Measurements from ENCODE around the gene CTSZ. TPM values are rescaled to one million over a fixed set of nuclear protein-coding genes. Genes with fewer than 3 reads are reported as not detected.

The CTSZ gene
- total RNA-seq, result 10 to 100 TPM; 44.5 to 51.6 TPM

GRCh38 chr20:59006864-59007664, at the start of gene CTSZ:
Gene CTSZ (minus strand): TSS chr20:59007254. CDS start chr20:59007128, 126 bp downstream.
- H3K36me3 Mint-ChIP-seq (ENCODE audit: insufficient read depth in 2 of 2), result peaks cover 0 to 2% of the 10 kb centered on the region in 2 donors
- H3K9me3 Mint-ChIP-seq, result no peaks in the 10 kb centered on the region
- H3K27ac Mint-ChIP-seq, result peak within 1 kb of the TSS; percentile 75
- DNase-seq (peak; percentile 66 to 68), ATAC-seq (replicated peaks in 1 of 2) (peak; percentile 86 to 87)
- H3K4me3 Mint-ChIP-seq, result peak within 1 kb of the TSS; percentile 87 to 91
- H3K4me1 Mint-ChIP-seq (ENCODE audit: low read depth), result peaks cover 39% of the 10 kb centered on the region
- no peaks in the 10 kb centered on the region for H3K27me3 Mint-ChIP-seq (ENCODE audit: low read depth)

- H3K27me3 Mint-ChIP-seq (ENCODE audit: low read depth), result peaks cover 21% of the 10 kb centered on the region
- no peak overlapping the region for H3K27ac Mint-ChIP-seq
- DNase-seq, result no peak
- no peaks in the 10 kb centered on the region for H3K9me3 Mint-ChIP-seq
- no peak overlapping the region for H3K4me3 Mint-ChIP-seq
- no peaks in the 10 kb centered on the region for H3K36me3 Mint-ChIP-seq (ENCODE audit: insufficient read depth in 2 of 2)
- H3K4me1 Mint-ChIP-seq (ENCODE audit: low read depth), result no peaks in the 10 kb centered on the region
- no peak for ATAC-seq (replicated peaks in 1 of 2)
Observed at GRCh38 chr20:59055302-59055701, 48.2 kb upstream of the CTSZ start.

- Mint-ChIP-seq H3K36me3 (ENCODE audit: insufficient read depth in 2 of 2) (no peaks in the 10 kb centered on the region), H3K27me3 (ENCODE audit: low read depth) (peaks cover 26% of the 10 kb centered on the region), H3K9me3 (peaks cover 0 to 2% of the 10 kb centered on the region in 2 donors), H3K4me3 (no peak overlapping the region), H3K27ac (no peak overlapping the region), H3K4me1 (ENCODE audit: low read depth) (peaks cover 16% of the 10 kb centered on the region)
- DNase-seq (no peak), ATAC-seq (replicated peaks in 1 of 2) (no peak)
Observed at GRCh38 chr20:59051666-59052185, 44.7 kb upstream of the CTSZ start.

GRCh38 chr20:59050437-59050836, 43.4 kb upstream of the CTSZ start:
- peaks cover 16% of the 10 kb centered on the region for H3K4me1 Mint-ChIP-seq (ENCODE audit: low read depth)
- no peak overlapping the region for H3K4me3 Mint-ChIP-seq
- DNase-seq, result no peak
- no peak overlapping the region for H3K27ac Mint-ChIP-seq
- no peaks in the 10 kb centered on the region for H3K36me3 Mint-ChIP-seq (ENCODE audit: insufficient read depth in 2 of 2)
- H3K9me3 Mint-ChIP-seq, result peaks cover 0 to 2% of the 10 kb centered on the region in 2 donors
- no peak for ATAC-seq (replicated peaks in 1 of 2)
- H3K27me3 Mint-ChIP-seq (ENCODE audit: low read depth), result peaks cover 19% of the 10 kb centered on the region

GRCh38 chr20:59048681-59049030, 41.6 kb upstream of the CTSZ start:
- DNase-seq, result no peak
- H3K36me3 Mint-ChIP-seq (ENCODE audit: insufficient read depth in 2 of 2), result no peaks in the 10 kb centered on the region
- peaks cover 22% of the 10 kb centered on the region for H3K4me1 Mint-ChIP-seq (ENCODE audit: low read depth)
- H3K4me3 Mint-ChIP-seq, result peak overlapping the region in 1 of 2 donors; percentile 43
- no peak for ATAC-seq (replicated peaks in 1 of 2)
- no peak overlapping the region for H3K27ac Mint-ChIP-seq
- H3K9me3 Mint-ChIP-seq, result peaks cover 0 to 2% of the 10 kb centered on the region in 2 donors
- H3K27me3 Mint-ChIP-seq (ENCODE audit: low read depth), result peaks cover 11% of the 10 kb centered on the region

GRCh38 chr20:59047938-59048680, 41.1 kb upstream of the CTSZ start:
- H3K36me3 Mint-ChIP-seq (ENCODE audit: insufficient read depth in 2 of 2), result no peaks in the 10 kb centered on the region
- H3K4me1 Mint-ChIP-seq (ENCODE audit: low read depth), result peaks cover 27% of the 10 kb centered on the region
- peak overlapping the region; percentile 21 for H3K27ac Mint-ChIP-seq
- peaks cover 5% of the 10 kb centered on the region for H3K27me3 Mint-ChIP-seq (ENCODE audit: low read depth)
- H3K9me3 Mint-ChIP-seq, result peaks cover 0 to 2% of the 10 kb centered on the region in 2 donors
- peak; percentile 88 to 92 for ATAC-seq (replicated peaks in 1 of 2)
- DNase-seq, result peak; percentile 38 to 40
- H3K4me3 Mint-ChIP-seq, result peak overlapping the region; percentile 1 to 43

GRCh38 chr20:59046862-59047261, 39.8 kb upstream of the CTSZ start:
- H3K9me3 Mint-ChIP-seq, result peaks cover 0 to 2% of the 10 kb centered on the region in 2 donors
- no peak overlapping the region for H3K27ac Mint-ChIP-seq
- ATAC-seq (replicated peaks in 1 of 2), result no peak
- peaks cover 5% of the 10 kb centered on the region for H3K27me3 Mint-ChIP-seq (ENCODE audit: low read depth)
- H3K36me3 Mint-ChIP-seq (ENCODE audit: insufficient read depth in 2 of 2), result peaks cover 2% of the 10 kb centered on the region in 2 donors
- no peak overlapping the region for H3K4me3 Mint-ChIP-seq
- DNase-seq, result no peak
- H3K4me1 Mint-ChIP-seq (ENCODE audit: low read depth), result peaks cover 29% of the 10 kb centered on the region

GRCh38 chr20:59044796-59045195, 37.7 kb upstream of the CTSZ start:
- H3K4me1 Mint-ChIP-seq (ENCODE audit: low read depth), result peaks cover 48% of the 10 kb centered on the region
- ATAC-seq (replicated peaks in 1 of 2) (no peak), DNase-seq (no peak)
- H3K4me3 Mint-ChIP-seq, result no peak overlapping the region
- peaks cover 0 to 2% of the 10 kb centered on the region in 2 donors for H3K9me3 Mint-ChIP-seq
- H3K27ac Mint-ChIP-seq, result no peak overlapping the region
- peaks cover 5% of the 10 kb centered on the region for H3K27me3 Mint-ChIP-seq (ENCODE audit: low read depth)
- peaks cover 8 to 16% of the 10 kb centered on the region in 2 donors for H3K36me3 Mint-ChIP-seq (ENCODE audit: insufficient read depth in 2 of 2)

GRCh38 chr20:59044295-59044694, 37.2 kb upstream of the CTSZ start:
- Mint-ChIP-seq H3K9me3 (peaks cover 0 to 2% of the 10 kb centered on the region in 2 donors), H3K27me3 (ENCODE audit: low read depth) (peaks cover 3% of the 10 kb centered on the region), H3K4me3 (no peak overlapping the region), H3K36me3 (ENCODE audit: insufficient read depth in 2 of 2) (peaks cover 8 to 17% of the 10 kb centered on the region in 2 donors), H3K27ac (no peak overlapping the region), H3K4me1 (ENCODE audit: low read depth) (peaks cover 53% of the 10 kb centered on the region)
- DNase-seq (no peak), ATAC-seq (replicated peaks in 1 of 2) (no peak)

GRCh38 chr20:59043698-59044097, 36.6 kb upstream of the CTSZ start:
- no peak for ATAC-seq (replicated peaks in 1 of 2)
- Mint-ChIP-seq H3K4me1 (ENCODE audit: low read depth) (peaks cover 59% of the 10 kb centered on the region), H3K27me3 (ENCODE audit: low read depth) (no peaks in the 10 kb centered on the region), H3K36me3 (ENCODE audit: insufficient read depth in 2 of 2) (peaks cover 8 to 17% of the 10 kb centered on the region in 2 donors), H3K9me3 (peaks cover 0 to 2% of the 10 kb centered on the region in 2 donors), H3K27ac (peak overlapping the region; percentile 98), H3K4me3 (peak overlapping the region; percentile 87 to 94)
- peak; percentile 18 to 22 for DNase-seq

GRCh38 chr20:59042796-59043631, 36.0 kb upstream of the CTSZ start:
- Mint-ChIP-seq H3K9me3 (peaks cover 0 to 2% of the 10 kb centered on the region in 2 donors), H3K27ac (peak overlapping the region; percentile 98), H3K27me3 (ENCODE audit: low read depth) (no peaks in the 10 kb centered on the region), H3K4me3 (peak overlapping the region; percentile 87 to 94), H3K36me3 (ENCODE audit: insufficient read depth in 2 of 2) (peaks cover 8 to 17% of the 10 kb centered on the region in 2 donors), H3K4me1 (ENCODE audit: low read depth) (peaks cover 58% of the 10 kb centered on the region)
- peak; percentile 96 for ATAC-seq (replicated peaks in 1 of 2)
- DNase-seq, result peak; percentile 96 to 98

- peak within 1 kb of the TSS; percentile 87 to 94 for H3K4me3 Mint-ChIP-seq
- H3K27ac Mint-ChIP-seq, result peak within 1 kb of the TSS; percentile 98
- DNase-seq (peak in 1 of 2 donors; percentile 46), ATAC-seq (replicated peaks in 1 of 2) (peak; percentile 45 to 58)
- H3K36me3 Mint-ChIP-seq (ENCODE audit: insufficient read depth in 2 of 2), result peaks cover 9 to 22% of the 10 kb centered on the region in 2 donors
- H3K9me3 Mint-ChIP-seq, result no peaks in the 10 kb centered on the region
- peaks cover 57% of the 10 kb centered on the region for H3K4me1 Mint-ChIP-seq (ENCODE audit: low read depth)
- H3K27me3 Mint-ChIP-seq (ENCODE audit: low read depth), result no peaks in the 10 kb centered on the region
Observed at GRCh38 chr20:59042151-59042795, 35.2 kb upstream of the CTSZ start, which contains the start of gene PRELID3B. Gene PRELID3B (minus strand): TSS chr20:59042786. CDS start chr20:59042730, 56 bp downstream.
